Keratinocyte (primary cell): ENCODE measurements around the gene PLEKHS1. TPM values are rescaled to one million over a fixed set of nuclear protein-coding genes. Genes with fewer than 3 reads are reported as not detected.

Experiments
- DNase-seq: peaks from one replicate; pipeline ENCODE4 v3.0.0-alpha.2; 2011; ENCODE audit warnings: low read depth, missing footprints, low spot score
- FAIRE-seq: peaks from 2 replicates; lab custom pipeline; 2011; peaks lifted over from hg19 to GRCh38; lab: Jason Lieb, UNC
- H2AFZ ChIP-seq: 2 replicates; pipeline ENCODE4 v1.6.0; 2012; ENCODE audit warnings: low read length, control low read depth, inconsistent platforms; ENCODE audit not compliant: control insufficient read depth
- H3K27ac ChIP-seq: 2 replicates; pipeline ENCODE4 v1.5.1; 2011; ENCODE audit warnings: low read length; ENCODE audit not compliant: control insufficient read depth, insufficient read depth
- H3K27me3 ChIP-seq: 3 replicates; pipeline ENCODE4 v1.6.0; 2011; ENCODE audit warnings: low read length; ENCODE audit not compliant: control insufficient read depth, insufficient read depth; ENCODE audit errors: extremely low read depth
- H3K36me3 ChIP-seq, 2 experiments: 2 replicates in 1 of 2; 3 replicates in 1 of 2; pipeline ENCODE4 v1.5.1; 2011; ENCODE audit warnings: low read length in 2 of 2, mild to moderate bottlenecking in 1 of 2; ENCODE audit not compliant: control insufficient read depth in 2 of 2, insufficient read depth in 2 of 2; ENCODE audit errors: extremely low read depth in 1 of 2
- H3K4me1 ChIP-seq: 3 replicates; pipeline ENCODE4 v1.5.1; 2011; ENCODE audit warnings: low read length; ENCODE audit not compliant: control insufficient read depth, insufficient read depth; ENCODE audit errors: extremely low read depth
- H3K4me2 ChIP-seq: 3 replicates; pipeline ENCODE4 v1.6.0; 2011; ENCODE audit warnings: low read depth, low read length; ENCODE audit not compliant: control insufficient read depth, insufficient read depth; ENCODE audit errors: extremely low read depth
- H3K4me3 ChIP-seq, 3 experiments: fragments of 200-600 bp in 1 of 3; sonication (generic) in 1 of 3; 2 replicates in 2 of 3; 3 replicates in 1 of 3; pipeline ENCODE4 v1.5.1; 2011 to 2016; ENCODE audit warnings: low read length in 3 of 3, mild to moderate bottlenecking in 3 of 3, control low read depth in 2 of 3, inconsistent platforms in 1 of 3, low read depth in 1 of 3, mixed read lengths in 1 of 3, mixed run types in 1 of 3, moderate library complexity in 1 of 3; ENCODE audit not compliant: control insufficient read depth in 2 of 3, insufficient read depth in 2 of 3; ENCODE audit errors: extremely low read depth in 1 of 3
- H3K79me2 ChIP-seq: 2 replicates; pipeline ENCODE4 v1.6.0; 2012; ENCODE audit warnings: low read length; ENCODE audit not compliant: control insufficient read depth, insufficient read depth
- H3K9ac ChIP-seq: 3 replicates; pipeline ENCODE4 v1.6.0; 2011; ENCODE audit warnings: low read length; ENCODE audit not compliant: control insufficient read depth, insufficient read depth; ENCODE audit errors: extremely low read depth
- H3K9me1 ChIP-seq: 3 replicates; pipeline ENCODE4 v1.6.0; 2011; ENCODE audit warnings: low read length; ENCODE audit not compliant: control insufficient read depth, insufficient read depth; ENCODE audit errors: extremely low read depth
- H3K9me3 ChIP-seq: 2 replicates; pipeline ENCODE4 v1.5.1; 2012; ENCODE audit warnings: low read depth, low read length; ENCODE audit not compliant: control insufficient read depth
- H4K20me1 ChIP-seq: 3 replicates; pipeline ENCODE4 v1.6.0; 2011; ENCODE audit warnings: low read length; ENCODE audit not compliant: control insufficient read depth, insufficient read depth; ENCODE audit errors: extremely low read depth
- CTCF ChIP-seq, 3 experiments: IDR thresholded peaks in 1 of 3; conservative IDR thresholded peaks in 1 of 3; optimal IDR thresholded peaks in 1 of 3; 2 replicates in 2 of 3; 3 replicates in 1 of 3; pipeline versions ENCODE3 to v1.5.1; 2011; ENCODE audit warnings: low read length in 3 of 3, mild to moderate bottlenecking in 3 of 3, moderate library complexity in 2 of 3, control low read depth in 1 of 3, inconsistent platforms in 1 of 3; ENCODE audit not compliant: insufficient read depth in 2 of 3; ENCODE audit errors: extremely low read depth in 1 of 3
- EZH2 ChIP-seq: IDR thresholded peaks from one replicate; pipeline ENCODE4 v1.6.1; 2012; ENCODE audit warnings: inconsistent platforms, mild to moderate bottlenecking, low read length, moderate library complexity
- dilution Hi-C: fragments of 300-500 bp; cut with MboI; formaldehyde crosslinking; loops from one replicate; pipeline ENCODE4 v1.7.0; 2020; ENCODE audit warnings: low sequenced_read_pairs; ENCODE audit not compliant: extremely low pct_ligation_motif_present
- polyA plus RNA-seq, 5 experiments: library from polyadenylated mRNA; depleted of rRNA in 3 of 5; stranded (reverse) in 3 of 5; stranded (forward) in 1 of 5; unstranded in 1 of 5; fragments of >200 nt; gene quantifications; 1 replicate in 1 of 5; 2 replicates in 3 of 5; 3 replicates in 1 of 5; pipeline versions ENCODE4 v1.2.1 to v1.2.3, GENCODE V29; 2011 to 2012; ENCODE audit warnings: missing spikeins in 2 of 5, low read depth in 1 of 5, low replicate concordance in 1 of 5

The PLEKHS1 gene
- polyA plus RNA-seq, 1 donor (not counting 4 experiments of a cell fraction or from before 2014, with no cell fraction given), result not detected

DNA sequence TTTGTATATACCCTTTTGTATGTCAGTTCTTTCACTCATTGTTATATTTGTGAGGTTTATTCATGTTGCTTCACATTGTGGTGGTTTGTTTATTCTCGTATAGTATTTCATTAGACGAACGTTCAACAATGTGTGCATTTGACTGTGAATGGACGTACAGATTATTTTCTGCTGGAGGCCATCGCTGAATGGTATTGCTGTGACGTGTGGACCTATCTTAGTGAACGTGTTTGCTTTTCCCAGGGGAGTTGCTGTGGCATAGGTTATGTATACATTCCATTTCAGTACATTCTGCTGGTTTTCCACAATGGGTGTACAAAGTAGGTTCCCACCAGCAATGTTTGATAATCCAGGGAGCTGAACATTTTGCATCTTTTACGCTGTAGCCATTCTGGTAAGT is 31.1 kb upstream of the PLEKHS1 start:
- Histone ChIP-seq H3K79me2 (no peaks in the 10 kb centered on the region), H3K4me3 (no peak overlapping the region), H3K9me3 (no peaks in the 10 kb centered on the region), H2AFZ (no peak overlapping the region), H3K4me2 (no peak overlapping the region), H3K9ac (no peak overlapping the region), H3K27me3 (no peaks in the 10 kb centered on the region), H3K36me3 (peaks cover 2 to 4% of the 10 kb centered on the region in 2 experiments), H3K27ac (no peak overlapping the region), H4K20me1 (no peaks in the 10 kb centered on the region), H3K9me1 (no peaks in the 10 kb centered on the region), H3K4me1 (no peaks in the 10 kb centered on the region)
- dilution Hi-C loops, result no loop called here
- no peak for TF ChIP-seq EZH2
- FAIRE-seq (no peak), DNase-seq (no peak)

- DNase-seq (no peak), FAIRE-seq (no peak)
- Histone ChIP-seq H3K79me2 (no peaks in the 10 kb centered on the region), H3K9ac (no peak overlapping the region), H3K4me2 (no peak overlapping the region), H3K27ac (no peak overlapping the region), H3K9me3 (no peaks in the 10 kb centered on the region), H3K4me3 (no peak overlapping the region), H3K36me3 (peaks cover under 1 to 4% of the 10 kb centered on the region in 2 experiments), H3K4me1 (no peaks in the 10 kb centered on the region), H3K27me3 (no peaks in the 10 kb centered on the region), H3K9me1 (no peaks in the 10 kb centered on the region), H2AFZ (no peak overlapping the region), H4K20me1 (no peaks in the 10 kb centered on the region)
- no peak for TF ChIP-seq EZH2
- TF ChIP-seq CTCF (optimal IDR thresholded peaks at IDR 0.05 in 1 of 3, IDR thresholded peaks at IDR 0.05 in 1 of 3, conservative IDR thresholded peaks at IDR 0.05 in 1 of 3; ENCODE audit: extremely low read depth in 1 of 3, insufficient read depth in 2 of 3, low read length in 3 of 3), result no peak
- dilution Hi-C loops, result no loop called here
These were observed 19.2 kb upstream of the PLEKHS1 start for GRCh38 chr10:113732160-113732881.
